IMR-90 (cell line): Measurements from ENCODE around the gene MOCS2. TPM values are rescaled to one million over a fixed set of nuclear protein-coding genes. Genes with fewer than 3 reads are reported as not detected.

ENCODE experiments used
- ATAC-seq: fragments of 200-7000 bp; cut with Tn5 transposase; 2 replicates; pipeline ENCODE4 v1.9.1; 2020; ENCODE audit warnings: low read depth, mild to moderate bottlenecking, moderate library complexity
- BruUV-seq: library from RNA; stranded (reverse); fragments of 400-500 nt; replicated peaks from 2 replicates; lab custom pipeline; 2021; lab: Mats Ljungman, UMichigan
- CTCF ChIA-PET: fragments of 300-600 bp; formaldehyde crosslinking; extraction: SDS; loops from one replicate; lab custom pipeline; 2021; ENCODE audit warnings: antibody characterized with exemption; lab: Yijun Ruan, JAX
- POLR2A ChIA-PET: fragments of 300-600 bp; sonication (Branson Sonifier 250); formaldehyde crosslinking; loops from one replicate; lab custom pipeline; 2022; ENCODE audit warnings: antibody characterized with exemption; ENCODE audit not compliant: unreplicated experiment; lab: Charles Lee
- DNase-seq: peaks from one replicate; pipeline ENCODE4 v3.0.0; 2013
- H2AFZ ChIP-seq: replicated peaks from 2 replicates; pipeline ENCODE3; 2013; ENCODE audit warnings: low read length, mild to moderate bottlenecking; ENCODE audit not compliant: poor library complexity
- H2AK5ac ChIP-seq: 2 replicates; pipeline ENCODE4 v1.6.1; 2013; ENCODE audit warnings: low read depth, low read length, inconsistent platforms
- H2AK9ac ChIP-seq: replicated peaks from 2 replicates; pipeline ENCODE3; 2013; ENCODE audit warnings: mild to moderate bottlenecking, low read depth, low read length, moderate library complexity; ENCODE audit not compliant: poor library complexity
- H2BK120ac ChIP-seq: 2 replicates; pipeline ENCODE4 v1.6.1; 2013; ENCODE audit warnings: low read depth, low read length, inconsistent platforms
- H2BK15ac ChIP-seq: 3 replicates; pipeline ENCODE4 v1.6.1; 2013; ENCODE audit warnings: low read depth, low read length, inconsistent platforms
- H2BK20ac ChIP-seq: 2 replicates; pipeline ENCODE4 v1.6.1; 2013; ENCODE audit warnings: low read depth, mild to moderate bottlenecking, inconsistent platforms, low read length, moderate library complexity
- H2BK5ac ChIP-seq: 2 replicates; pipeline ENCODE4 v1.6.1; 2013; ENCODE audit warnings: mild to moderate bottlenecking, low read depth, low read length, inconsistent platforms; ENCODE audit not compliant: poor library complexity, severe bottlenecking
- H3K14ac ChIP-seq: replicated peaks from 2 replicates; pipeline ENCODE4 v1.6.1; 2013; ENCODE audit warnings: low read depth, low read length, inconsistent platforms
- H3K18ac ChIP-seq: 2 replicates; pipeline ENCODE4 v1.6.1; 2013; ENCODE audit warnings: low read depth, low read length, control low read depth
- H3K23ac ChIP-seq: 2 replicates; pipeline ENCODE4 v1.6.1; 2013; ENCODE audit warnings: low read depth, low read length, inconsistent platforms
- H3K27ac ChIP-seq: 2 replicates; pipeline ENCODE4 v1.5.1; 2013; ENCODE audit warnings: mild to moderate bottlenecking, control low read depth, low read length; ENCODE audit not compliant: insufficient read depth
- H3K27me3 ChIP-seq: 2 replicates; pipeline ENCODE4 v1.6.1; 2013; ENCODE audit warnings: low read length; ENCODE audit not compliant: control insufficient read depth, insufficient read depth
- H3K36me3 ChIP-seq: 2 replicates; pipeline ENCODE4 v1.6.1; 2013; ENCODE audit warnings: low read length, mixed read lengths; ENCODE audit not compliant: control insufficient read depth, insufficient read depth
- H3K4ac ChIP-seq: 2 replicates; pipeline ENCODE4 v1.6.1; 2013; ENCODE audit warnings: low read depth, low read length, inconsistent platforms
- H3K4me1 ChIP-seq: 2 replicates; pipeline ENCODE4 v1.6.1; 2013; ENCODE audit warnings: low read length, mixed read lengths; ENCODE audit not compliant: control insufficient read depth, insufficient read depth
- H3K4me2 ChIP-seq: 2 replicates; pipeline ENCODE4 v1.6.1; 2013; ENCODE audit warnings: low read depth, mild to moderate bottlenecking, control low read depth, low read length, moderate library complexity
- H3K4me3 ChIP-seq: 2 replicates; pipeline ENCODE4 v1.5.1; 2013; ENCODE audit warnings: low read depth, mild to moderate bottlenecking, control low read depth, low read length, moderate library complexity; ENCODE audit not compliant: insufficient read depth
- H3K56ac ChIP-seq: 2 replicates; pipeline ENCODE4 v1.6.1; 2013; ENCODE audit warnings: low read length, inconsistent platforms; ENCODE audit not compliant: insufficient read depth; ENCODE audit errors: extremely low read depth
- H3K79me1 ChIP-seq, 2 experiments: 2 replicates each; pipeline ENCODE4 v1.6.1; 2013; ENCODE audit warnings: low read length in 2 of 2, inconsistent platforms in 1 of 2, low read depth in 1 of 2
- H3K9ac ChIP-seq: 2 replicates; pipeline ENCODE4 v1.6.1; 2013; ENCODE audit warnings: low read depth, low read length, control low read depth
- H3K9me1 ChIP-seq: 2 replicates; pipeline ENCODE4 v1.6.1; 2013; ENCODE audit warnings: low read length, inconsistent platforms; ENCODE audit not compliant: insufficient read depth
- H3K9me3 ChIP-seq: 2 replicates; pipeline ENCODE4 v1.6.1; 2013; ENCODE audit warnings: low read length; ENCODE audit not compliant: control insufficient read depth, insufficient read depth
- H4K20me1 ChIP-seq: 2 replicates; pipeline ENCODE4 v1.6.1; 2013; ENCODE audit warnings: low read length, inconsistent platforms; ENCODE audit not compliant: insufficient read depth
- H4K5ac ChIP-seq: 2 replicates; pipeline ENCODE4 v1.6.1; 2013; ENCODE audit warnings: mild to moderate bottlenecking, low read depth, low read length, control low read depth
- H4K8ac ChIP-seq, 2 experiments: 2 replicates each; pipeline ENCODE4 v1.6.1; 2013; ENCODE audit warnings: low read depth in 2 of 2, low read length in 2 of 2, control low read depth in 1 of 2, inconsistent platforms in 1 of 2
- H4K91ac ChIP-seq: 2 replicates; pipeline ENCODE4 v1.6.1; 2013; ENCODE audit warnings: low read depth, low read length, inconsistent platforms; ENCODE audit not compliant: insufficient read depth
- BHLHE40 ChIP-seq: fragments of 150-350 bp; IDR thresholded peaks from 2 replicates; pipeline ENCODE4 v1.6.1; 2016; ENCODE audit warnings: mild to moderate bottlenecking, low read depth, low read length
- CEBPB ChIP-seq: IDR thresholded peaks from 2 replicates; pipeline ENCODE4 v1.6.1; 2012; ENCODE audit warnings: low read depth, low read length, improper control_type of control experiment
- CHD1 ChIP-seq: IDR thresholded peaks from 2 replicates; pipeline ENCODE4 v1.6.1; 2012; ENCODE audit warnings: low read depth, low read length, improper control_type of control experiment
- FOS ChIP-seq: fragments of 150-350 bp; IDR thresholded peaks from 2 replicates; pipeline ENCODE4 v1.6.1; 2016; ENCODE audit warnings: low read depth, low read length
- MAFK ChIP-seq: IDR thresholded peaks from 2 replicates; pipeline ENCODE4 v1.6.1; 2012; ENCODE audit warnings: low read depth, low read length, improper control_type of control experiment
- MAZ ChIP-seq: IDR thresholded peaks from 2 replicates; pipeline ENCODE4 v1.6.1; 2012; ENCODE audit warnings: low read depth, mild to moderate bottlenecking, low read length, improper control_type of control experiment, moderate library complexity, borderline replicate concordance
- MXI1 ChIP-seq: IDR thresholded peaks from 2 replicates; pipeline ENCODE4 v1.6.1; 2012; ENCODE audit warnings: low read depth, mild to moderate bottlenecking, low read length, moderate library complexity, borderline replicate concordance
- NFE2L2 ChIP-seq: fragments of 150-350 bp; IDR thresholded peaks from 2 replicates; pipeline ENCODE4 v1.6.1; 2016; ENCODE audit warnings: low read depth, mild to moderate bottlenecking, low read length
- POLR2A ChIP-seq: IDR thresholded peaks from 2 replicates; pipeline ENCODE4 v1.6.1; 2012; ENCODE audit warnings: mild to moderate bottlenecking, low read depth, low read length
- RAD21 ChIP-seq: IDR thresholded peaks from 2 replicates; pipeline ENCODE4 v1.6.1; 2012; ENCODE audit warnings: low read length, improper control_type of control experiment
- RCOR1 ChIP-seq: IDR thresholded peaks from 2 replicates; pipeline ENCODE4 v1.6.1; 2012; ENCODE audit warnings: mild to moderate bottlenecking, low read length, improper control_type of control experiment; ENCODE audit not compliant: insufficient replicate concordance
- RFX5 ChIP-seq: IDR thresholded peaks from 2 replicates; pipeline ENCODE4 v1.8.0; 2012; ENCODE audit warnings: low read depth, mild to moderate bottlenecking, low read length, moderate library complexity
- SMC3 ChIP-seq: fragments of 150-350 bp; IDR thresholded peaks from 2 replicates; pipeline ENCODE4 v1.6.1; 2016; ENCODE audit warnings: low read depth, mild to moderate bottlenecking, antibody characterized with exemption, low read length, moderate library complexity
- USF2 ChIP-seq: fragments of 150-350 bp; IDR thresholded peaks from 2 replicates; pipeline ENCODE4 v1.6.1; 2017; ENCODE audit warnings: mild to moderate bottlenecking, antibody characterized with exemption, low read length, low read depth
- WGBS, 2 experiments: methylation state at CpG; one replicate each; pipeline versions ENCODE4 v1.1.5 to v1.1.7; 2013; ENCODE audit warnings: missing lambda C conversion rate in 2 of 2; ENCODE audit not compliant: insufficient read length in 1 of 2; ENCODE audit errors: extremely low coverage in 2 of 2; 5-methylcytosine and 5-hydroxymethylcytosine counted together
- dilution Hi-C: fragments of 300-500 bp; cut with HindIII; formaldehyde crosslinking; loops from one replicate; pipeline ENCODE4 v1.14.3; 2018; ENCODE audit warnings: low sequenced_read_pairs; ENCODE audit not compliant: unreplicated experiment
- in situ Hi-C: fragments of 300-500 bp; cut with MboI; formaldehyde crosslinking; loops from 3 replicates; pipeline ENCODE4 v1.14.3; 2019; ENCODE audit warnings: low sequenced_read_pairs, inconsistent platforms, mixed read lengths
- intact Hi-C: fragments of 100-400 bp; cut with micrococcal nuclease; formaldehyde crosslinking; loops from 2 replicates; pipeline ENCODE4 v1.10.0; 2022
- polyA plus RNA-seq, 3 experiments: library from polyadenylated mRNA; depleted of rRNA; stranded (reverse); fragments of >200 nt; gene quantifications; 2 replicates each; pipeline ENCODE4 v1.2.3, GENCODE V29; 2012; ENCODE audit warnings: low replicate concordance in 1 of 3
- total RNA-seq: library from RNA; depleted of rRNA; stranded (reverse); fragments of >200 nt; gene quantifications from 2 replicates; pipeline ENCODE4 v1.2.3, GENCODE V29; 2012
- TF ChIP-seq, protein P1 (sequence below): conservative IDR thresholded peaks from 2 replicates; pipeline ENCODE4 v1.5.1; 2012; ENCODE audit warnings: mild to moderate bottlenecking, low read depth, low read length, improper control_type of control experiment
- TF ChIP-seq, protein P2 (sequence below): fragments of 150-350 bp; IDR thresholded peaks from 2 replicates; pipeline ENCODE4 v1.6.1; 2016; ENCODE audit warnings: low read depth, mild to moderate bottlenecking, low read length, moderate library complexity, borderline replicate concordance

Gene MOCS2
- total and polyA plus RNA-seq, 2 of the 4 experiments (the other 2 are of a cell fraction) = 36.4 to 40.0 TPM

- peaks cover under 1 to 23% of the 10 kb centered on the region in 2 experiments; a peak in 2 of 4 replicates for H3K79me1 ChIP-seq
- H3K9ac ChIP-seq = no peak overlapping the region
- H2BK120ac ChIP-seq = no peak overlapping the region
- ATAC-seq (no peak), DNase-seq (peak; percentile 41)
- H3K9me3 ChIP-seq = no peaks in the 10 kb centered on the region
- in situ Hi-C loops = no loop called here
- H3K36me3 ChIP-seq = peaks cover 14% of the 10 kb centered on the region; the same call in 1 of the 2 replicates
- no peaks in the 10 kb centered on the region for H3K27me3 ChIP-seq
- H3K4me3 ChIP-seq = no peak overlapping the region
- no peak overlapping the region for H2BK5ac ChIP-seq
- H3K56ac ChIP-seq = no peak overlapping the region
- H4K5ac ChIP-seq = no peak overlapping the region
- no peak overlapping the region for H4K8ac ChIP-seq
- no peak overlapping the region for H3K27ac ChIP-seq
- H3K18ac ChIP-seq = no peak overlapping the region
- H4K91ac ChIP-seq = no peak overlapping the region
- no peak overlapping the region for H2AK9ac ChIP-seq
- H3K4me2 ChIP-seq = no peak overlapping the region
- H2AK5ac ChIP-seq = no peak overlapping the region
- H3K4ac ChIP-seq = no peak overlapping the region
- no peak overlapping the region for H3K23ac ChIP-seq
- intact Hi-C loops = no loop called here
- ChIA-PET CTCF (no interaction called here), POLR2A (no interaction called here)
- H2BK20ac ChIP-seq = no peak overlapping the region
- WGBS, 2 experiments = no CpG with 5 or more reads among the region's 1 CpG
- BruUV-seq = no TSS peak
- no peaks in the 10 kb centered on the region for H3K9me1 ChIP-seq
- TF ChIP-seq CEBPB = no peak
- no peak for TF ChIP-seq MAZ
- no peak for TF ChIP-seq RAD21
- TF ChIP-seq SMC3 = no peak
- TF ChIP-seq, protein P1, sequence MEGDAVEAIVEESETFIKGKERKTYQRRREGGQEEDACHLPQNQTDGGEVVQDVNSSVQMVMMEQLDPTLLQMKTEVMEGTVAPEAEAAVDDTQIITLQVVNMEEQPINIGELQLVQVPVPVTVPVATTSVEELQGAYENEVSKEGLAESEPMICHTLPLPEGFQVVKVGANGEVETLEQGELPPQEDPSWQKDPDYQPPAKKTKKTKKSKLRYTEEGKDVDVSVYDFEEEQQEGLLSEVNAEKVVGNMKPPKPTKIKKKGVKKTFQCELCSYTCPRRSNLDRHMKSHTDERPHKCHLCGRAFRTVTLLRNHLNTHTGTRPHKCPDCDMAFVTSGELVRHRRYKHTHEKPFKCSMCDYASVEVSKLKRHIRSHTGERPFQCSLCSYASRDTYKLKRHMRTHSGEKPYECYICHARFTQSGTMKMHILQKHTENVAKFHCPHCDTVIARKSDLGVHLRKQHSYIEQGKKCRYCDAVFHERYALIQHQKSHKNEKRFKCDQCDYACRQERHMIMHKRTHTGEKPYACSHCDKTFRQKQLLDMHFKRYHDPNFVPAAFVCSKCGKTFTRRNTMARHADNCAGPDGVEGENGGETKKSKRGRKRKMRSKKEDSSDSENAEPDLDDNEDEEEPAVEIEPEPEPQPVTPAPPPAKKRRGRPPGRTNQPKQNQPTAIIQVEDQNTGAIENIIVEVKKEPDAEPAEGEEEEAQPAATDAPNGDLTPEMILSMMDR = no peak
- no peak for TF ChIP-seq FOS
- TF ChIP-seq, protein P2, sequence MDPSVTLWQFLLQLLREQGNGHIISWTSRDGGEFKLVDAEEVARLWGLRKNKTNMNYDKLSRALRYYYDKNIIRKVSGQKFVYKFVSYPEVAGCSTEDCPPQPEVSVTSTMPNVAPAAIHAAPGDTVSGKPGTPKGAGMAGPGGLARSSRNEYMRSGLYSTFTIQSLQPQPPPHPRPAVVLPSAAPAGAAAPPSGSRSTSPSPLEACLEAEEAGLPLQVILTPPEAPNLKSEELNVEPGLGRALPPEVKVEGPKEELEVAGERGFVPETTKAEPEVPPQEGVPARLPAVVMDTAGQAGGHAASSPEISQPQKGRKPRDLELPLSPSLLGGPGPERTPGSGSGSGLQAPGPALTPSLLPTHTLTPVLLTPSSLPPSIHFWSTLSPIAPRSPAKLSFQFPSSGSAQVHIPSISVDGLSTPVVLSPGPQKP = no peak
- no peak for TF ChIP-seq BHLHE40
- TF ChIP-seq CHD1 = no peak
- no peak for TF ChIP-seq USF2
- no peak for TF ChIP-seq RFX5
- no peak for TF ChIP-seq MXI1
- TF ChIP-seq POLR2A = no peak
- TF ChIP-seq RCOR1 = no peak
- no peak for TF ChIP-seq MAFK
- TF ChIP-seq NFE2L2 = no peak
- H2BK15ac ChIP-seq = no peak overlapping the region
- no peak overlapping the region for H3K14ac ChIP-seq
- no peak overlapping the region for H2AFZ ChIP-seq
- H4K20me1 ChIP-seq = no peaks in the 10 kb centered on the region
- H3K4me1 ChIP-seq = peaks cover 8% of the 10 kb centered on the region
- dilution Hi-C loops = loop anchor here (25.0 kb wide), 1 partner anchor 105 kb away; no protein-coding TSS in a partner anchor
Observed at GRCh38 chr5:53067641-53068040, 41.9 kb downstream of the MOCS2 start.
